GM20000 (cell line): ENCODE results near the gene RPA4.
"Not testable (repeated sequence)": the region's sequence is repeated elsewhere in the genome, so short reads cannot be mapped to it uniquely, and the experiment has no call there.

ENCODE experiments used
- DNase-seq: peaks from one replicate; pipeline ENCODE4 v3.0.0; 2012; ENCODE audit warnings: low spot score
- CTCF ChIP-seq: IDR thresholded peaks from 2 replicates; pipeline ENCODE4 v1.5.1; 2012; ENCODE audit warnings: mild to moderate bottlenecking, control low read depth; ENCODE audit errors: extremely low read depth, missing control alignments

Gene RPA4

GRCh38 chrX:96846841-96847240 lies 36.9 kb upstream of the RPA4 start:
- TF ChIP-seq CTCF, result no peak
- no peak for DNase-seq

- not testable (repeated sequence) for DNase-seq
Measured at GRCh38 chrX:96859422-96859821, 24.3 kb upstream of the RPA4 start.

DNA sequence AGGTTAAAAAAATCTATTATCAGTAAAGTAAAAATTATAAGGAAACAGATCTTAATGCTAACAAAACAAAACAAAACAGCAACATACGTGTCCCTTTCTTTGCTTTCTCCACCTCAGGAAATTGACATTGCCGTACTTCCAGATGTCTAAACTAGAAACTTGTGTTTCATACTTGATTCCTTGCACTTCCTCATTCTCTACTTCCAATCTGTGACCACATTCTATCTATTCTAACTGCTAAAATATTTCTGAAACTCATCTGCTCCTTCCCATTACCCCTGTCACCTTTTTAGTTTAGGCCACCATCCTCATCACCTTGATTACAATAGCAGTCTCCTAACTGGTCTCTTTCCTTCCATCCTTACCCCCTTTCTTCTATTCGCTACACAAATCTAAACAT lies 22.5 kb upstream of the RPA4 start:
- TF ChIP-seq CTCF, result no peak
- DNase-seq, result no peak

DNA sequence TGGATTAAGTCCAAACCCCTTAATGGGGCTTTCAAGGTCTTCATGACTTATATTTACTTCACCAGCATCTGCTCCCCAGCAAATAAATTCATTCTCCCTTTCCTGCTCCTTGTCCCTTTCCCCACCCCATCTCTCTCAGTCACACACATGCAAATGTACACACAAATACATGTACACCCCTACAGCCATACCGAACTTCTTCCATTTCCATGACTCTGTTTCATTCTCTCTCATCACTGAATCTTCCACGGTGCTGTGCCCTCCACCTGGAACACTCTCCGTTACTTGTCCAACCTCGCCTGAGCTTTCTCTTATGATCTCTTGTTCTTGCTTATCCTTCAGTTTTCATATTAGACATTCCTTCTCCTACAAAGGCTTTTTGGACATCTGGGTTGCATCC lies 22.0 kb upstream of the RPA4 start:
- DNase-seq, result no peak
- TF ChIP-seq CTCF, result no peak

- TF ChIP-seq CTCF, result no peak
- no peak for DNase-seq
Measured at GRCh38 chrX:96884027-96884426, 319 bp downstream of the RPA4 start.

DNA sequence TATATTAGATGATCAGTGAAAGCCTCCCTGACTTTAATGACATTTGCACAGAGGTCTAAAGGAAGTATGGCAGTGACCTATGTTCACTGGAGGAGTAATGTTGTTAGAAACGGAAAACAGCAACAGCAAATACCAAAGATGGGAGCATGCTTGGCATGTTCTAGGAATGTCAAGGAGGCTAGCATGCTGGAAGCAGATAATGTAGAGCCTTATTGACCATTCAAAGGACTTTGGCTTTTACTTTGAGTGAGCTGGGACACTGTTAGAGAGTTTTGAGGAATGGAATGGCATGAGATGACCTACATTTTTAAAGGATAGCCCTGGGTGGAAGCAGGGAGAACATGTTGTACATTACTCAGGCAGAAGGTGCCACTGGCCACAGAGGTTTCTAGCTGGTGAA lies 6.0 kb downstream of the RPA4 start:
- no peak for DNase-seq
- no peak for TF ChIP-seq CTCF

DNA sequence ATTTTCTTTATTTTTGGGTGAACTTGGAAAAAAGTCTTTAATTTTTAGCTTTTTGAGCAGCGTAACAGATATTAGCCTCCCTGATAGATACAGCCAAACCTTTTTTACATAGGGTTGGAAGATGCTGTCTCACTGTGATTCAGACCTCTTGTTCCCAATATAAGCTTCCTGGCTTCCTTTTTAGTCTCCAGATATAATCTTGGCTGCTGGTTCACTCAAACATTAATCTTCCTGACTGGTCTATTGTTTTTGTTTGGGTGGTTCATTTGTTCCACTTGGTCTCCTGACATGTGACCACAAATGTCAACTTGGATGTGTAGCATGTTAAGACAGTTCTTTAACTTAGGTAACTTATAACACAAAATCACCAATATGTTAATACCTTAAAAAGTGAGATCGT lies 23.0 kb downstream of the RPA4 start:
- no peak for DNase-seq

More for the DNA sequence above, 23.0 kb downstream of the RPA4 start:
- TF ChIP-seq CTCF, result no peak
